Left renal pelvis (tissue), 4 donors: ENCODE measurements around the gene MKRN2. TPM values are rescaled to one million over a fixed set of nuclear protein-coding genes. Genes with fewer than 3 reads are reported as not detected.
"Not testable (repeated sequence)": the region's sequence is repeated elsewhere in the genome, so short reads cannot be mapped to it uniquely, and the experiment has no call there.

Experiments used
- DNase-seq, 4 donors: peaks; one replicate each; pipeline ENCODE4 v3.0.0-alpha.2; 2013; ENCODE audit warnings: low read depth in 4 of 4, low spot score in 3 of 4
- polyA plus RNA-seq, 4 donors: library from polyadenylated mRNA; unstranded; fragments of 120-200 nt; gene quantifications; one replicate each; pipeline ENCODE4 v1.2.1, GENCODE V29; 2013; ENCODE audit not compliant: insufficient read length in 4 of 4

The MKRN2 gene
- polyA plus RNA-seq, result 10 to 100 TPM; 45.3 to 51.9 (median 46.8) TPM

- DNase-seq, result peak; percentile 75 to 85 (median 83)
Observed at GRCh38 chr3:12556690-12557472, at the start of gene MKRN2. MKRN2 (plus strand) TSS chr3:12557087; CDS start chr3:12557151, 64 bp downstream.

DNA sequence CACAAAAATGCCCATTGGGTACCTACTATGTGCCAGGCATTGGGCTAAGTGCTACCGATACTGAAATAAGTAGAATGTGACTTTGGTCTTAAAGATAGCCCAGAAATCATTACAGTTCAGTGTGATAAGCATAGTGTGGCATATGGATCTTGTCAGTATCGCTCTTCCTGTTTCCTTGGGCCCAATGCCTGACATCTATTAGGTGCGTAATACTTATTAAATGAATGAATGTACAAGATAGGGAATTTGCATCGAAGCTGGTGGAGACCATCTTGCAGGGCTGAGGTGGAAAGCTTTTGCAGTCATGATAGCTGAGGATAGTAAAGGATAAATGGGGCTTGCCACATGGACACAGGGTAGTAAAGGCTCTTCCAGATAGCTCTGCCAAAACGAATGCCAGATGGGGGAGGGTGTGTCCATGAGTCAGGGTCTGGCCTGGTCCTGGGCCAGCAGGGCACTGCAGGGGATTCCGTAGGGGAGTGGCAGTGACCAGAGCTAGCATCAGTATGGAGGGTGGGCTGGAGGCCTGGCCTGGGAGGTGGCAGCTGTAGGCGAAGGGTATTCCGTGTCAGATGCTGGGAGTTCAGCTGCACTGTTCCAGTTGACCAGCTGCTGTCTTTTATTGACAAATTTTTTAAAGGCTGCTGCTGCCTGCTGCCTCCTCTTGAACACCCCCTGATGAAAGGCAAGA lies 49.2 kb upstream of the MKRN2 start:
- DNase-seq, result no peak

DNA sequence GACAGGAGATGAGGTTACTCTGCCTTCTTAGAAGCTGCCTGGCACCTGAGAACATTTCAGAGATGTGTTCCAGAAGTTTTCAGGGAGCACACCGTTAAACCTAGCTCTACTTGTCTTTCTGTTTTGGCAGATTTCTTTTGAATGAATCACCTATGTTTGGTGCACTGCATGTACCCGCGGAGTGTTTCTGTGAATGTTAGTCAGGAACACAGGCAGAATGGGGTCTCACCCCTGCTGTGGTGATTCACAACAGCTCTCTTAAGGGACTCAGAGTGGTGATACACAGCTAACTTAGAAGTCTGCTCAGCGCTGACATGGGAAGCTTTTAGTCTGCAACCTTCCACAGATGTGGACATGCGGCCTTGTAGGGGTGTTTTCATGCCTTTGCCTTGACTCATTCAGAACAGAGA lies 48.6 kb upstream of the MKRN2 start:
- DNase-seq, result no peak

- no peak for DNase-seq
Observed at GRCh38 chr3:12509466-12509865, 47.4 kb upstream of the MKRN2 start.

- no peak for DNase-seq
Observed at GRCh38 chr3:12512534-12513118, 44.3 kb upstream of the MKRN2 start.

DNA sequence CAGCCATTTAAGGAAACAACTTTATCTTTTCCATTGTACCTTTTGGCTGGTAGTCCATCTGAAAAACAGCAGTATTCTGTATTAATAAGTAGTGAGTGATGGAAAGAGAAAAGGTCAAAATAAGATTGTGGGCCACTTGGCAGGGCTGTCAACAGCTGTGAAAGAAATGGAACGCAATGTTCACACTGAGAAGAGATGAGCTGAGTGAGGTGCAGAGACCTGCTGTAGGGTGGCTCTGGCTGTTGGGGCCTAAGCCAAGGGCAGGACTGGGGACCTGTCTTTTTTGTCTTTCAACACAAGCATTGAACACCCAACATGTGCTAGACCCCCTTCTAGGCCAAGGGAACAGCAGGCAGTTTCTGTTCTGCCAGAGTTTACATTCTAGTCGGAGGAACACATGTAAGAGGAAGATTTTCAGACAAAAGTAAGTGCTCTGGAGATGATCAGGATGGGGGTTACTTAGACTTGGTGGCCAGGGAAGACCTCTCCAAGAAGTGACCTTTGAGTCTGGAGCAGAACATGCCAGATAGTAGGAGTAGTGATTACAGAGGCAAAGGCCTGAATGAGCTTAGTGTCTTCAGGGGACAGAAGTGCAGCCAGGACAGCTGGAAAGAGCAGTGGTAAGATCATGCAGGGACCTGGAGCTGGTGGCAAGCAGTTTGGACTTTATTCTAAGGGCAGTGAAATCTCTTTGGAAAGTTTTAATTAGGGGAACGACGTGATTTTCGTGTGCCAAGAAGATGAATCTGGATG lies 43.0 kb upstream of the MKRN2 start:
- no peak for DNase-seq

DNA sequence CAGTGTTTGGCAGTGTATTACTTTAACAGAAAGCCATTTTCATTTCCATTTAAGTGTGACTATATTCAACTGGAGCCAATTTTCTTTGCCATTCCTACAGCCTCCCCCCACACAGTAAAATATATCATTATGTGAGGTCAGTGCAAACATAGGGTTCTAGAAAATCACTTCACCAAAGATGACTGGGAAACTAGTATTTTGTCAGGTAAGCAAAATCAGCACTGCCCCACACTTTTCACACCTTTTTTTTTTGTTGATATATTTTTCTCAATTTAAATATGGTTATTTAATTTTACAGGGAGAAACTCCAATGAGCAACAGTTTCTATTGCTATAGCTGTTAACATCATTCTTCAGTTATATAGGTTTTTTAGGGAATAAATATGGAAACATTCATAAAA lies 41.3 kb upstream of the MKRN2 start:
- no peak for DNase-seq

DNA sequence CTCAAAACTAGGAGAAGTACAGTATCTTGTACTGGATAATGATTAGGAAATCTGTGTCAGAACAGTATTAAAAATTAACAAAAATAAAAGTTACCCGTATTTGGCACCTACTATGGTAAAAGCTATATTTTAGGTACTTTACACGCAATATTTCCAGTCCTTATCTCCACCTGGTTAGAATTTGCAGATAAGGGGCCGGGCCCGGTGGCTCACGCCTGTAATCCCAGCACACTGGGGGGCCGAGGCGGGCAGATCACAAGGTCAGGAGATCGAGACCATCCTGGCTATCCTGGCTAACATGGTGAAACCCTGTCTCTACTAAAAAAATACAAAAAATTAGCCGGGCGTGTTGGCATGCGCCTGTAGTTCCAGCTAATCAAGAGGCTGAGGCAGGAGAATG lies 40.0 kb upstream of the MKRN2 start:
- DNase-seq, result no peak

DNA sequence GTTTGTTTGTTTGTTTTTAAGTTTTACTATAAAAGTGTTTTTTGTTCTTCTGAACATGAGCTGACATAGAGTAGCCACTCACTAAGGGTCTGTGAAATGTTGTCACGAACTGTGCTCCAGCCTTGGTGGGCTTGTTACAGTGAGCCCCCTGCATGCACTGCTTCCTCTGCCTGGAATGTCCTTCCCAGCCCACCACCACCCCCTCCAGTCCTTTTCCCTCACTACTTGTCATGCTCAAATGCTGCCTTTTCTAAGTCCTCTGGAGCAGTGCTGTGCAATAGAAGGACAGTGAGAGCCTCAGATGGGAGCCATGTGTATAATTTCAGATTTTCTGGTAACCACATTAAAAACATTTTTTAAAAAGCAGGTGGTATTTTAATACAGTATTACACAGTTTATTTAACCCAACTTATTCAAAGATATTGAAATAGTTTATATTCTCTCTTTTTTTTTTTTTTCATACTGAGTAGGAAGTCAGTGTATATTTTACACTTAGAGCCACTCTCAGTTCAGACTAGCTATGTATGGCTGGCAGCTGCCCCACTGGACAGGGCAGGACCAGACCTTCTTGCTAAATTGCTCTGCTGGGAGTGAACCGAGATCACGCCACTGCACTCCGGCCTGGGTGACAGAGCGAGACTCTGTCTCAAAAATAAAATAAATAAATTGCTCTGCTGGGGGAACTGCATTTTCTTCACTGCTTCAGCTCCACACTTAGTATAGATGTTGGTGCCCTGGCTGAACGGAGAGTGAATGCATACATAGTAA lies 38.4 kb upstream of the MKRN2 start:
- DNase-seq, result no peak

DNA sequence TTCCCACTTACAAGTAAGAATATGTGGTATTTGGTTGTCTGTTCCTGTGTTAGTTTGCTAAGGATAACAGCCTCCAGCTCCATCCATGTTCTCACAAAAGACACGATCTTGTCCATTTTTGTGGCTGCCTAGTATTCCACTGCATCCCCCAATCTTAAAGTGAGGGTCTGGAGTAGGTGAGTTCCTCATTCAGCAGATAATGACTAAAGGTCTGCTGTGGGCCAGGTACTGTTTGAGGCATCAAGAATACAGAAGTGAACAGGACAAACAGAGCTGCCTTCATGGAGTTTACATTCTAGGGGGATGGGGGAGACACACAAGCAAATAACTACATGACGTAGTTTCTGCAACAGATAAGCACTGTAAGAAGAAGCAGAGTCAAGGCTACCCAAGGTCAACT lies 35.9 kb upstream of the MKRN2 start:
- no peak for DNase-seq

DNA sequence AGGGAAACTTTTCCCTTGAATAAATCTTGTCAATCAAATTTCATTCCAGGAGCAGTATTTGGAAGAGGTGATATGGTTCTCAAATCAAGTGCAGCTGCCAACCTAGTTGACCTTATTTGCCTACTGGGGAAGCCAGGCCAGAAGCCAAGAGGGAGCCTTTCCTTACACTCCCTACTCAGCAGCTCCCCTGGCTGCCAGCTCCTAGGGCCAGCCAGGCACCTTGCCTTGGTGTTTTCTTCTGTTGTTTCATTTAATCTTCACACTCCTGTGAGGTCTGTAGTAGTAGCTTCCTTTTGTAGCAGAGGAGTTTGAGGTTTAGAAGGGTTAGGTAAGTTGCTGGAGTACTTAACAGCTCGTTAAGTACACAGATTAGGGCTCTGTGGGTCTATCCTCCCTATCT lies 34.2 kb upstream of the MKRN2 start:
- no peak for DNase-seq

GRCh38 chr3:12527757-12528143 lies 29.1 kb upstream of the MKRN2 start:
- DNase-seq, result no peak

- no peak for DNase-seq
Observed at GRCh38 chr3:12532182-12532581, 24.7 kb upstream of the MKRN2 start.

- no peak for DNase-seq
Observed at GRCh38 chr3:12536423-12536822, 20.5 kb upstream of the MKRN2 start.

DNA sequence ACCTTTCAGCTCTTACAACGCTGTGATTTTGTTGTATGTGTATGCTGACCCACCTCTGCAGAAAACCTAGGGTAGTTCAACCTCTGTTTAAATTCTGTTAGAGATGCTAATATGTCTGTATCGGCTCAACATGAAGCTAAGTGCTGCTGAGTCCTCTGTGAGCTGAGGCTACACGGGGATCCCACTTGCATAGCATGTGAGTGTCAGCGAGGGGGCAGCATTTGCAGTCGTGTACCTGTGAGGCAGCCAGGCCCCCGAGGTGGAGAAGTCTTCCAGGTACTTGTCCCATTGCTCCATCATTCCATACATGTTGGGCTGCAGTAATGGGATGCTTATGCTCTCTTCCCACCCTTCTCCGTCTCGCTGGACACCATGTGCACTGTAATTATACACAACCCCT lies 15.3 kb upstream of the MKRN2 start:
- no peak for DNase-seq

DNA sequence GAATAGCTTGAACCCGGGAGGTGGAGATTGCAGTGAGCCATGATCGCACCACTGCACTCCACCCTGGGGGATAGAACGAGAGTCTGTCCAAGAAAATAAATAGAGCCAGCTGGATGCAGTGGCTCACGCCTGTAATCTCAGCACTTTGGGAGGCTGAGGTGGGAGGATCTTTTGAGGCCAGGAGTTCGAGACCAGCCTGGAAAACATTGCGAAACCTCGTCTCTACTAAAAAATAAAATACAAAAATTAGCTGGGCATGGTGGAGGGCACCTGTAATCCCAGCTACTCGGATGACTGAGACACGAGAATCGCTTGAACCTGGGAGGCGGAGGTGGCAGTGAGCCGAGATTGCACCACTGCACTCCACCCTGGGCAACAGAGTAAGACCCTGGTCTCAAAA lies 13.4 kb upstream of the MKRN2 start:
- DNase-seq, result not testable (repeated sequence)

- no peak for DNase-seq
Observed at GRCh38 chr3:12544652-12545472, 12.0 kb upstream of the MKRN2 start.

DNA sequence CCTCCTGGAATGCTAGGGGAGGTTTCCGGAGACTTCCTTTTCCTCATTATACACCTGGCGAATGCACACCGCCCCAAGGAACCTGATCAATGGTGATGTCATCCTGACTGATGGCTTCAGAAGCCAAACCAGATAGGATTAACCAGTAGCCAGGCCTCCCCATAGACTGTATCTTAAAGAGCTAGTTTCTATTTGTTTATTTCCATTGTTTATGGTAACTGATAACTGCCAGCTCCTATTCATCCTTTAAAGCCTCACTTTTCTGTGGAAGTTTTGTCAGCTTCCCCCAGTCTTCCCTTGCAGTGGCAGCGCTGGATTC lies 11.5 kb upstream of the MKRN2 start, which contains the start of gene MKRN2OS:
Gene MKRN2OS, minus strand, starts transcription at position 27 of the 319 bp plus-strand sequence. CDS start 35 bp downstream, outside the sequence.
- peak in 1 of 4 donors; percentile 49 for DNase-seq

DNA sequence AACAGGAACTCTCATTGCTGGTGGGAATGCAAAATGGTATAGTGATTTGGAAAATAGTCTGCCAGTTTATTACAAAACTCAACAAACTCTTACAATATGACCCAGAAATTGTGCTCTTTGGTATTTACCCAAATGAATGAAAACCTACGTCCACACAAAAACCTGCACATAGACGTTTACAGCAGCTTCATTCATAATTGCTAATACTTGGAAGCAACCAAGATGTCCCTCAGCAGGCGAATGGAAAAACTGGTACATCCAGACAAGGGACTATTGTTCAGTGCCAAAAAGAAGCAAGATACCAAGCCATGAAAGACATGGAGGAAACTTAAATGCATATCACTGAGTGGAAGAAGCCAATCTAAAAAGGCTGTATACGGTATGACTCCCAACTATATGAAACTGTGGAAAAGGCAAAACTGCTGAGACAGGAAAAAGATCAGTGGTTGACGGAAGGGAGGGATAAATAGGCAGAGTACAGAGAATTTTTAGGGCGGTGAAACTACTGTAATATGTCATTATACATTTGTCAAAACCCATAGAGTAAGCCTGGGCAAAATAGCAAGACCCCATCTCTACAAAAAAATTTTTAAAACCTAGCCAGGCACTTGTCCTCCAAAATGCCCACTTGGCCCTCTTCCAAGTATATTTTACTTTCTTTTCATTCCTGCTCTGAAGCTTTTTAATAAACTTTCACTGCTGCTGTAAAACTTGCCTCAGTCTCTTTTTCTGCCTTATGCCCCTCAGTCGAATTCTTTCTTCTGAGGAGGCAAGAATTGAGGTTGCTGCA lies 6.7 kb upstream of the MKRN2 start:
- DNase-seq, result no peak
